K562 (cell line): Measurements from ENCODE around the gene PHOSPHO1. TPM values are rescaled to one million over a fixed set of nuclear protein-coding genes. Genes with fewer than 3 reads are reported as not detected.

ENCODE experiments used
- BRF2 ChIP-seq: IDR thresholded peaks from 3 replicates; pipeline ENCODE4 v1.6.1; 2011; ENCODE audit warnings: borderline replicate concordance, mild to moderate bottlenecking; ENCODE audit not compliant: insufficient read length, insufficient read depth
- RCOR1 ChIP-seq, 2 experiments: IDR thresholded peaks; 2 replicates each; pipeline ENCODE4 v1.6.1; 2012; ENCODE audit warnings: low read depth in 2 of 2, low read length in 2 of 2, borderline replicate concordance in 1 of 2, improper control_type of control experiment in 1 of 2
- RUNX1 ChIP-seq: sonication (generic); IDR thresholded peaks from 2 replicates; pipeline ENCODE4 v1.6.1; 2016; ENCODE audit warnings: antibody characterized with exemption, low read depth
- SAP30 ChIP-seq: fragments of 200-600 bp; sonication (generic); IDR thresholded peaks from 2 replicates; pipeline ENCODE4 v1.6.1; 2012; ENCODE audit warnings: borderline replicate concordance, low read depth, mild to moderate bottlenecking, moderate library complexity, low read length, control low read depth, inconsistent platforms; ENCODE audit not compliant: insufficient read depth, poor library complexity, severe bottlenecking
- SMAD4 ChIP-seq: fragments of 250-450 bp; sonication (Bioruptor Pico); conservative IDR thresholded peaks from 2 replicates; pipeline ENCODE4 v1.8.0; 2021; ENCODE audit warnings: inconsistent platforms, mild to moderate bottlenecking, moderate library complexity
- SNAPC5 ChIP-seq: fragments of 250-450 bp; sonication (Bioruptor Pico); IDR thresholded peaks from 2 replicates; pipeline ENCODE4 v1.8.0; 2021; ENCODE audit warnings: moderate library complexity, mild to moderate bottlenecking, inconsistent platforms
- SRF ChIP-seq, 2 experiments: fragments of 250-450, 450-650 bp in 1 of 2; sonication (Bioruptor Pico) in 1 of 2; sonication (generic) in 1 of 2; formaldehyde crosslinking; IDR thresholded peaks; 2 replicates each; pipeline versions ENCODE4 v1.5.0 to v1.5.1; 2020 to 2022; ENCODE audit warnings: mild to moderate bottlenecking in 1 of 2, missing genetic modification reagents in 1 of 2
- ZBTB7A ChIP-seq: IDR thresholded peaks from 2 replicates; pipeline ENCODE4 v1.6.1; 2011; ENCODE audit warnings: low read depth, mild to moderate bottlenecking, low read length, moderate library complexity, borderline replicate concordance; ENCODE audit not compliant: control insufficient read depth
- ZFP36 ChIP-seq: fragments of 150-350 bp; IDR thresholded peaks from 2 replicates; pipeline ENCODE4 v1.6.1; 2018; ENCODE audit warnings: low read length, low read depth; ENCODE audit not compliant: partially characterized antibody
- ZNF592 ChIP-seq: fragments of 450-650 bp; IDR thresholded peaks from 2 replicates; pipeline ENCODE4 v1.6.1; 2017; ENCODE audit warnings: antibody characterized with exemption, mild to moderate bottlenecking
- ZNF609 ChIP-seq: sonication (generic); formaldehyde crosslinking; IDR thresholded peaks from 2 replicates; pipeline ENCODE4 v1.8.1; 2023; ENCODE audit warnings: missing genetic modification reagents, mild to moderate bottlenecking, borderline replicate concordance
- polyA plus RNA-seq, 8 experiments: library from polyadenylated mRNA; depleted of rRNA in 4 of 8; stranded (reverse) in 5 of 8; unstranded in 3 of 8; fragments of >200 nt; fragmentation: Nextera tagmentation in 2 of 8; fragmentation: Illumina TruSeq in 1 of 8; extraction: Ambion mirVana in 2 of 8; extraction: Trizol in 1 of 8; gene quantifications; 2 replicates each; pipeline versions ENCODE4 v1.2.1 to v1.2.3, GENCODE V29; 2011 to 2014; ENCODE audit warnings: inconsistent platforms in 1 of 8, missing spikeins in 1 of 8
- total RNA-seq, 7 experiments: library from RNA; depleted of rRNA in 6 of 7; stranded (reverse); fragments of >200 nt in 6 of 7; fragmentation: Illumina TruSeq in 2 of 7; extraction: Trizol in 2 of 7; gene quantifications; 2 replicates each; pipeline versions ENCODE4 v1.2.1 to v1.2.3, GENCODE V29; 2011 to 2021; ENCODE audit warnings: low replicate concordance in 1 of 7

Gene PHOSPHO1
- total and polyA plus RNA-seq, 9 of the 15 experiments (the other 6 are each of a cell fraction or from before 2014, with no cell fraction given) = 0.06 to 0.07 TPM; not detected in 7

GRCh38 chr17:49193513-49194296 is 36.9 kb downstream of the PHOSPHO1 start (continued):
- TF ChIP-seq ZNF609 (CRISPR knock-in tag) = no peak
- TF ChIP-seq SNAPC5 (CRISPR knock-in tag) = no peak
- TF ChIP-seq SAP30 = peak; percentile 59
- TF ChIP-seq RUNX1 = no peak
- TF ChIP-seq ZBTB7A = no peak
- TF ChIP-seq RCOR1 (IDR thresholded peaks at IDR 0.05; ENCODE audit: borderline replicate concordance in 1 of 2, low read depth in 2 of 2, low read length in 2 of 2) = no peak
- no peak for TF ChIP-seq BRF2
- TF ChIP-seq ZNF592 = no peak
- TF ChIP-seq SMAD4 = no peak
- no peak for TF ChIP-seq ZFP36
- TF ChIP-seq SRF (CRISPR knock-in tag; IDR thresholded peaks at IDR 0.05) = no peak
